HepG2 (cell line): ENCODE measurements around the gene EXOC6B. TPM values are rescaled to one million over a fixed set of nuclear protein-coding genes. Genes with fewer than 3 reads are reported as not detected.
A peak's percentile ranks its signal among the peaks of the same experiment; 100 is the strongest.

Source experiments
- CEBPG ChIP-seq: IDR thresholded peaks from 2 replicates; pipeline ENCODE4 v1.6.1; 2016
- DNMT3B ChIP-seq: conservative IDR thresholded peaks from 2 replicates; pipeline ENCODE4 v1.6.1; 2016; ENCODE audit warnings: missing biosample characterization, control low read depth
- ELF4 ChIP-seq: sonication (generic); formaldehyde crosslinking; IDR thresholded peaks from 2 replicates; pipeline ENCODE4 v1.5.0; 2020; ENCODE audit warnings: missing genetic modification reagents, mild to moderate bottlenecking, moderate library complexity, borderline replicate concordance
- EZH2 ChIP-seq: conservative IDR thresholded peaks from 2 replicates; pipeline ENCODE4 v1.6.1; 2012; ENCODE audit warnings: mild to moderate bottlenecking, low read depth, low read length, moderate library complexity
- FOXA3 ChIP-seq: IDR thresholded peaks from 2 replicates; pipeline ENCODE4 v1.6.1; 2016; ENCODE audit warnings: missing genetic modification reagents, missing compliant biosample characterization
- LCORL ChIP-seq, 2 experiments: fragments of 450-650 bp in 1 of 2; sonication (generic) in 1 of 2; formaldehyde crosslinking in 1 of 2; IDR thresholded peaks; 2 replicates each; pipeline versions ENCODE4 v1.5.0 to v1.6.1; 2017 to 2020; ENCODE audit warnings: antibody characterized with exemption in 1 of 2, missing genetic modification reagents in 1 of 2
- ZMYM2 ChIP-seq: sonication (generic); formaldehyde crosslinking; IDR thresholded peaks from 2 replicates; pipeline ENCODE4 v1.8.0; 2022; ENCODE audit warnings: mild to moderate bottlenecking, missing genetic modification reagents
- ZNF232 ChIP-seq: sonication (generic); formaldehyde crosslinking; IDR thresholded peaks from 2 replicates; pipeline ENCODE4 v1.4.0; 2020; ENCODE audit warnings: missing genetic modification reagents, borderline replicate concordance
- ZNF292 ChIP-seq: sonication (generic); formaldehyde crosslinking; IDR thresholded peaks from 2 replicates; pipeline ENCODE4 v1.8.1; 2022; ENCODE audit warnings: mild to moderate bottlenecking, low read depth, missing genetic modification reagents, borderline replicate concordance
- ZNF296 ChIP-seq: sonication (generic); formaldehyde crosslinking; conservative IDR thresholded peaks from 2 replicates; pipeline ENCODE4 v1.5.0; 2020; ENCODE audit warnings: mild to moderate bottlenecking, missing genetic modification reagents
- ZNF318 ChIP-seq: sonication (generic); formaldehyde crosslinking; IDR thresholded peaks from 2 replicates; pipeline ENCODE4 v1.4.0; 2020; ENCODE audit warnings: mild to moderate bottlenecking, missing genetic modification reagents
- ZNF335 ChIP-seq: sonication (generic); formaldehyde crosslinking; IDR thresholded peaks from 2 replicates; pipeline ENCODE4 v1.4.0; 2020; ENCODE audit warnings: missing genetic modification reagents
- ZNF891 ChIP-seq: sonication (generic); formaldehyde crosslinking; IDR thresholded peaks from 2 replicates; pipeline ENCODE4 v1.5.0; 2020; ENCODE audit warnings: mild to moderate bottlenecking, missing genetic modification reagents
- ZZZ3 ChIP-seq: sonication (generic); formaldehyde crosslinking; IDR thresholded peaks from 2 replicates; pipeline ENCODE4 v1.4.0; 2020; ENCODE audit warnings: missing genetic modification reagents, mild to moderate bottlenecking, borderline replicate concordance
- polyA plus RNA-seq, 8 experiments: library from polyadenylated mRNA; depleted of rRNA in 3 of 8; stranded (reverse) in 7 of 8; unstranded in 1 of 8; fragments of >200 nt; fragmentation: Illumina TruSeq in 4 of 8; extraction: Trizol in 4 of 8; gene quantifications; 2 replicates each; pipeline versions ENCODE4 v1.2.1 to v1.2.3, GENCODE V29; 2011 to 2016; ENCODE audit warnings: low read depth in 4 of 8, missing spikeins in 1 of 8, mixed read lengths in 1 of 8; ENCODE audit not compliant: insufficient read depth in 1 of 8
- total RNA-seq, 5 experiments: library from RNA; depleted of rRNA; stranded (reverse); fragments of >200 nt; fragmentation: Illumina TruSeq; extraction: Trizol; gene quantifications; 2 replicates each; pipeline ENCODE4 v1.2.3, GENCODE V29; 2016; ENCODE audit warnings: low read depth in 1 of 5
- TF ChIP-seq, protein P1 (sequence below): sonication (generic); formaldehyde crosslinking; conservative IDR thresholded peaks from 2 replicates; pipeline ENCODE4 v1.4.0; 2020; ENCODE audit warnings: missing genetic modification reagents
- TF ChIP-seq, protein P2 (sequence below): sonication (generic); formaldehyde crosslinking; IDR thresholded peaks from 2 replicates; pipeline ENCODE4 v1.5.0; 2020; ENCODE audit warnings: mild to moderate bottlenecking, missing genetic modification reagents

EXOC6B gene
- total and polyA plus RNA-seq, 2 of the 13 experiments (the other 11 are each of a cell fraction or from before 2014, with no cell fraction given) = 9.1 to 15.9 TPM

DNA sequence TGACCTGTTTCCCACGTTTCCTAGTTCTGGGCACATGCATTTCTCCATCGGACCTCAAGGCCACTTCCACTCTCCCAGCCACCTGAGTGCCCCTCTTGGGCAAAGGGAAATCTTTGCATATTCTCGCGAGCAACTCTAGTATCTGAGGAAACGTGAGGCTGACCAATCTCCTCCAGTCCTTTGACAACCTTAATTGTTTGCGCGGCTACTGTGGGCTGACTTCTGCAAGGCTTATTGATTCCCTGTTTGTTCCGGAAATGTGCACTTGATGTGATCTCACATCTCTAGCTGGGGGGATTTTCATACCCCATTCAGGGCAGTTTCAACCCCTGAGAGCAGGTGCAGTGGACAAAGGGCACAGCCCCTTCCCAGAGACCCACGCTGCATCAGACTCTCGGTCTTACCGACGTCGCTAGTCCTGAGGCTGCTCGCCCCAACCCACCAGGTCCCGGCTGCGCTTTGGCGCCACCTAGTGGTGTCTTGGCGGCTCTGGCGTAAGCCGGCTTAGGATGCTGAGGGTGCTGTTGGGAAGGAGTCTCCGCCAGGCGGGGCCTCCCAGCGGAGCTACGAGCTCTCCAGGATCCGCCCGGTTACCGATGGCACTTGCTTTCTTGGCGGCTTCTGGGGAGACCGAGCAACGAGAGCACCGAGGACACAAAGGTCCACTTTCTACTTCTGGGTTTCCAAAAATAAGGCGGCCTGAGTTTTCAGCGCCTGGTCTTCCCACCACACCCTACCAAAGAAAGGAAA is 36.6 kb upstream of the EXOC6B start (continued):
- TF ChIP-seq, protein P1, sequence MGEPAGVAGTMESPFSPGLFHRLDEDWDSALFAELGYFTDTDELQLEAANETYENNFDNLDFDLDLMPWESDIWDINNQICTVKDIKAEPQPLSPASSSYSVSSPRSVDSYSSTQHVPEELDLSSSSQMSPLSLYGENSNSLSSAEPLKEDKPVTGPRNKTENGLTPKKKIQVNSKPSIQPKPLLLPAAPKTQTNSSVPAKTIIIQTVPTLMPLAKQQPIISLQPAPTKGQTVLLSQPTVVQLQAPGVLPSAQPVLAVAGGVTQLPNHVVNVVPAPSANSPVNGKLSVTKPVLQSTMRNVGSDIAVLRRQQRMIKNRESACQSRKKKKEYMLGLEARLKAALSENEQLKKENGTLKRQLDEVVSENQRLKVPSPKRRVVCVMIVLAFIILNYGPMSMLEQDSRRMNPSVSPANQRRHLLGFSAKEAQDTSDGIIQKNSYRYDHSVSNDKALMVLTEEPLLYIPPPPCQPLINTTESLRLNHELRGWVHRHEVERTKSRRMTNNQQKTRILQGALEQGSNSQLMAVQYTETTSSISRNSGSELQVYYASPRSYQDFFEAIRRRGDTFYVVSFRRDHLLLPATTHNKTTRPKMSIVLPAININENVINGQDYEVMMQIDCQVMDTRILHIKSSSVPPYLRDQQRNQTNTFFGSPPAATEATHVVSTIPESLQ = no peak
- TF ChIP-seq ZNF296 (CRISPR knock-in tag) (no peak), ZNF232 (CRISPR knock-in tag) (0 out of 2 replicates have a peak, but pooled peaks have one; percentile 81), ZNF292 (no peak), FOXA3 (CRISPR knock-in tag) (0 out of 2 replicates have a peak, but pooled peaks have one; percentile 33), ZZZ3 (peak; percentile 60; the same call in 1 of the 2 replicates), ELF4 (no peak), ZNF891 (CRISPR knock-in tag) (peak; percentile 74), ZNF335 (CRISPR knock-in tag) (no peak), ZMYM2 (CRISPR knock-in tag) (peak; percentile 51; the same call in 1 of the 2 replicates), ZNF318 (CRISPR knock-in tag) (peak; percentile 81; the same call in 1 of the 2 replicates), DNMT3B (0 out of 2 replicates have a peak, but pooled peaks have one; percentile 45), CEBPG (peak; percentile 72), EZH2 (no peak), LCORL (IDR thresholded peaks at IDR 0.05) (no peak), LCORL (CRISPR knock-in tag; IDR thresholded peaks at IDR 0.05) (peak; percentile 84)
- TF ChIP-seq, protein P2, sequence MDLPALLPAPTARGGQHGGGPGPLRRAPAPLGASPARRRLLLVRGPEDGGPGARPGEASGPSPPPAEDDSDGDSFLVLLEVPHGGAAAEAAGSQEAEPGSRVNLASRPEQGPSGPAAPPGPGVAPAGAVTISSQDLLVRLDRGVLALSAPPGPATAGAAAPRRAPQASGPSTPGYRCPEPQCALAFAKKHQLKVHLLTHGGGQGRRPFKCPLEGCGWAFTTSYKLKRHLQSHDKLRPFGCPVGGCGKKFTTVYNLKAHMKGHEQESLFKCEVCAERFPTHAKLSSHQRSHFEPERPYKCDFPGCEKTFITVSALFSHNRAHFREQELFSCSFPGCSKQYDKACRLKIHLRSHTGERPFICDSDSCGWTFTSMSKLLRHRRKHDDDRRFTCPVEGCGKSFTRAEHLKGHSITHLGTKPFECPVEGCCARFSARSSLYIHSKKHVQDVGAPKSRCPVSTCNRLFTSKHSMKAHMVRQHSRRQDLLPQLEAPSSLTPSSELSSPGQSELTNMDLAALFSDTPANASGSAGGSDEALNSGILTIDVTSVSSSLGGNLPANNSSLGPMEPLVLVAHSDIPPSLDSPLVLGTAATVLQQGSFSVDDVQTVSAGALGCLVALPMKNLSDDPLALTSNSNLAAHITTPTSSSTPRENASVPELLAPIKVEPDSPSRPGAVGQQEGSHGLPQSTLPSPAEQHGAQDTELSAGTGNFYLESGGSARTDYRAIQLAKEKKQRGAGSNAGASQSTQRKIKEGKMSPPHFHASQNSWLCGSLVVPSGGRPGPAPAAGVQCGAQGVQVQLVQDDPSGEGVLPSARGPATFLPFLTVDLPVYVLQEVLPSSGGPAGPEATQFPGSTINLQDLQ (CRISPR knock-in tag) = no peak
